AG10803 (cell line): ENCODE results near the gene WDR13.

Experiments used
- DNase-seq: peaks from one replicate; pipeline ENCODE4 v3.0.0; 2010; ENCODE audit warnings: low read depth
- H3K4me3 ChIP-seq: 2 replicates; pipeline ENCODE4 v1.5.1; 2011; ENCODE audit warnings: mild to moderate bottlenecking, low read length, control low read depth
- TF ChIP-seq, protein P1 (sequence below): conservative IDR thresholded peaks from 2 replicates; pipeline ENCODE4 v1.5.1; 2011; ENCODE audit warnings: mild to moderate bottlenecking, low read length, control low read depth, inconsistent platforms

The WDR13 gene

DNA sequence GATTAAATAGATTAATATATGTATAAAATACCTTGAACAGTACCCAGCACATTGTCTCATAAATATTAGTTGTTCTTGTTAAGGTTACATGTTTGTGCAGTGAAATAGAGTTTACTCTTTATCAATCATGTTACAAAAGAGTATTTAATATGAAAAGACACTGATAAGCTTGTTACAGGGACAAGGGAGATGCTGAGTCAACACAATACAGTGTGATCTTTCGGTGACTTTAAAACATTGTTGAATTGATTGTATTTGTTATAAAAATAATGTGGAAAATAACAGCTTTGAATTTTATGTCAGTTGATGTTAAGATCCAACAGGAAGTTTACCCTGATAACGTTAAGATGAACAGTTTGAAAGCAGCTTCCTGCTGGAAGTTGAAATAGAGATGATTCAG is 1.4 kb upstream of the WDR13 start:
- no peak overlapping the region for H3K4me3 ChIP-seq
- no peak for DNase-seq
- TF ChIP-seq, protein P1, sequence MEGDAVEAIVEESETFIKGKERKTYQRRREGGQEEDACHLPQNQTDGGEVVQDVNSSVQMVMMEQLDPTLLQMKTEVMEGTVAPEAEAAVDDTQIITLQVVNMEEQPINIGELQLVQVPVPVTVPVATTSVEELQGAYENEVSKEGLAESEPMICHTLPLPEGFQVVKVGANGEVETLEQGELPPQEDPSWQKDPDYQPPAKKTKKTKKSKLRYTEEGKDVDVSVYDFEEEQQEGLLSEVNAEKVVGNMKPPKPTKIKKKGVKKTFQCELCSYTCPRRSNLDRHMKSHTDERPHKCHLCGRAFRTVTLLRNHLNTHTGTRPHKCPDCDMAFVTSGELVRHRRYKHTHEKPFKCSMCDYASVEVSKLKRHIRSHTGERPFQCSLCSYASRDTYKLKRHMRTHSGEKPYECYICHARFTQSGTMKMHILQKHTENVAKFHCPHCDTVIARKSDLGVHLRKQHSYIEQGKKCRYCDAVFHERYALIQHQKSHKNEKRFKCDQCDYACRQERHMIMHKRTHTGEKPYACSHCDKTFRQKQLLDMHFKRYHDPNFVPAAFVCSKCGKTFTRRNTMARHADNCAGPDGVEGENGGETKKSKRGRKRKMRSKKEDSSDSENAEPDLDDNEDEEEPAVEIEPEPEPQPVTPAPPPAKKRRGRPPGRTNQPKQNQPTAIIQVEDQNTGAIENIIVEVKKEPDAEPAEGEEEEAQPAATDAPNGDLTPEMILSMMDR = no peak

GRCh38 chrX:48598614-48599013 is 1.3 kb downstream of the WDR13 start:
- no peak for DNase-seq
- H3K4me3 ChIP-seq = peak overlapping the region; percentile 81
- TF ChIP-seq, protein P1 = no peak

DNA sequence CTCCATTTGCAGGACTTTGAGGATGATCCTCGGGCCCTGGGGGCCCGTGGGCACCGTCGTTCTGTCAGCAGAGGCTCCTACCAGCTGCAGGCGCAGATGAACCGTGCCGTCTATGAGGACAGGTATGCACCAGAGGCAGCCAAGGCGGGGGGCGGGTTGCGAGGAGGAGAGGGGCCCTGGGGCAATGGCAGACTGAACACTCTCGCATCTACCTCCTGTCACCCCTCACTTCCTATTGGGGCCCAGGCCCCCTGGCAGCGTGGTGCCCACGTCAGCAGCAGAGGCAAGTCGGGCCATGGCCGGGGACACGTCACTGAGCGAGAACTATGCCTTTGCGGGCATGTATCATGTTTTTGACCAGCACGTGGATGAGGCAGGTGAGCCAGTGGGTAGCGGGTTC is 2.0 kb downstream of the WDR13 start:
- DNase-seq = no peak
- H3K4me3 ChIP-seq = no peak overlapping the region
- TF ChIP-seq, protein P1 = no peak

- TF ChIP-seq, protein P1 = no peak
- no peak for DNase-seq
- H3K4me3 ChIP-seq = no peak overlapping the region
These were observed 2.9 kb downstream of the WDR13 start for GRCh38 chrX:48600226-48600625.

DNA sequence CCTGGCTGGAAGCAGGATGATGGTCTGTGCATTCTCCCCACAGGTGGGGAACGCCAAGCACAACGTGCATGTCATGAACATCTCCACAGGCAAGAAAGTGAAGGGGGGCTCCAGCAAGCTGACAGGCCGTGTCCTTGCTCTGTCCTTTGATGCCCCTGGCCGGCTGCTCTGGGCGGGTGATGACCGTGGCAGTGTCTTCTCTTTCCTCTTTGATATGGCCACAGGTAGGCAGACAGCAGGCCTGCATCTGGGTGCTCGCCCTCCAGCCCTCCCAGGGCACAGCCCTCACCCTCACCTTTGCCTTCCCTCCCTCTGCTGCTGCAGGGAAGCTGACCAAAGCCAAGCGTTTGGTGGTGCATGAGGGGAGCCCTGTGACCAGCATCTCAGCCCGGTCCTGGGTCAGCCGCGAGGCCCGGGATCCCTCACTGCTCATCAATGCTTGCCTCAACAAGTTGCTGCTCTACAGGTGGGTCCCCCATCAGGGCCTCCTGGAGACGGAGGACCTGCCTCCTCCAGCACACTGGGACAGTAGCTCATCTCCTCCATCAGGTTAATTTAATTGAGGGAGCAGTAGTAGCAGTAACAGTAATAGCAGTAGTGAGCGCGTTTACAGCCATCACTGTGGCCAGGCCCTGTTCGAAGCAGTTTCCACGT is 4.6 kb downstream of the WDR13 start:
- no peak overlapping the region for H3K4me3 ChIP-seq
- no peak for DNase-seq
- TF ChIP-seq, protein P1 = no peak

- no peak for DNase-seq
- TF ChIP-seq, protein P1 = no peak
- H3K4me3 ChIP-seq = no peak overlapping the region
These were observed 7.4 kb downstream of the WDR13 start for GRCh38 chrX:48604701-48605100.

- DNase-seq = no peak
- TF ChIP-seq, protein P1 = no peak
- no peak overlapping the region for H3K4me3 ChIP-seq
These were observed 8.8 kb downstream of the WDR13 start for GRCh38 chrX:48606091-48606490.
